Measurements from ENCODE around the gene GSK3B. TPM values are rescaled to one million over a fixed set of nuclear protein-coding genes. Genes with fewer than 3 reads are reported as not detected.

Gene GSK3B
- total RNA-seq, 2 donors from 2014 or later: 28.7 to 39.3 TPM

DNA sequence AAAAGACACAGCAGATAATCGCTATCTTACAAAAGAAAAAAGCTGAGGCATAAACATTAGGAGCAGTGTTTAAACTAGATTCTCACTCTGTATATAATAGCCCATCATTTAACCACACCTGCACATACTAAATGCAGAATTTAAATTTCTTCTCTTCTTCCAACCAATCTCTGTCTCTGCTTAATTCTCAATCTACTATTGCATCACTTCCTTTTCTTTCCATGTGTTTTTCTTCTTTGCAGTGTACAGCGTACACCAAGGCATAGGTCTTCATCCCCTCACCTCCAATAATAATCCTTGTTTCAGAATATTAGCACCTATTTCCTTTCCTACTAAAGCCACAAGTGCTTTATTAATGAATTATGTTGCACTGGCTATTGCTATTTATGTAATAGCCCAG lies 221.5 kb downstream of the GSK3B start:
- TF ChIP-seq, protein P1, sequence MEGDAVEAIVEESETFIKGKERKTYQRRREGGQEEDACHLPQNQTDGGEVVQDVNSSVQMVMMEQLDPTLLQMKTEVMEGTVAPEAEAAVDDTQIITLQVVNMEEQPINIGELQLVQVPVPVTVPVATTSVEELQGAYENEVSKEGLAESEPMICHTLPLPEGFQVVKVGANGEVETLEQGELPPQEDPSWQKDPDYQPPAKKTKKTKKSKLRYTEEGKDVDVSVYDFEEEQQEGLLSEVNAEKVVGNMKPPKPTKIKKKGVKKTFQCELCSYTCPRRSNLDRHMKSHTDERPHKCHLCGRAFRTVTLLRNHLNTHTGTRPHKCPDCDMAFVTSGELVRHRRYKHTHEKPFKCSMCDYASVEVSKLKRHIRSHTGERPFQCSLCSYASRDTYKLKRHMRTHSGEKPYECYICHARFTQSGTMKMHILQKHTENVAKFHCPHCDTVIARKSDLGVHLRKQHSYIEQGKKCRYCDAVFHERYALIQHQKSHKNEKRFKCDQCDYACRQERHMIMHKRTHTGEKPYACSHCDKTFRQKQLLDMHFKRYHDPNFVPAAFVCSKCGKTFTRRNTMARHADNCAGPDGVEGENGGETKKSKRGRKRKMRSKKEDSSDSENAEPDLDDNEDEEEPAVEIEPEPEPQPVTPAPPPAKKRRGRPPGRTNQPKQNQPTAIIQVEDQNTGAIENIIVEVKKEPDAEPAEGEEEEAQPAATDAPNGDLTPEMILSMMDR (IDR thresholded peaks at IDR 0.05): no peak
- no peak overlapping the region for H3K27ac ChIP-seq
- ATAC-seq (ENCODE audit: insufficient number of reproducible peaks, low FRiP score, low read depth): no peak
- H3K4me1 ChIP-seq (ENCODE audit: control insufficient read depth in 1 of 2, low read depth in 2 of 2): no peaks in the 10 kb centered on the region
- no peaks in the 10 kb centered on the region for H3K9me3 ChIP-seq
- no peaks in the 10 kb centered on the region for H3K36me3 ChIP-seq
- H3K27me3 ChIP-seq (replicated peaks; ENCODE audit: insufficient read depth): no peaks in the 10 kb centered on the region
- H3K4me3 ChIP-seq: no peak overlapping the region
- no peak for DNase-seq (ENCODE audit: low spot score)

DNA sequence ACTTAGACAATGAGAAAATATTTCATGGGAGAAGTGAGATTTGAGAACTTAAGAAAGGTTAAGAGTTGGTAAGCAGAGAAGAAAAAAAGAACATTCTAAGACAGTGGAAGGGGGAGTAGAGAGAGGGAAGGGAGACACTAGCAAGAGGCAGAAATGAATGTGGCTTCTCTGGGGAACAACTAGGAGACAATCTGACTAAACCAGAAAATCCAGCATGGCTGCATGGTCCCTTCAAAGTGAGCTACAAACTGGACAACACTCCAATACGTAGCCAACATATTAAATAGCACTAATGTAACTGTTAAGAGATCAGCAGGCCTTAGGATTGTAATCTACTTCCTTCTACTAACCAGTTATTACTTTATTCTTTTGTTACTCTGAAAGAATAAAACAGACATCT lies 222.7 kb downstream of the GSK3B start:
- Histone ChIP-seq H3K36me3 (no peaks in the 10 kb centered on the region), H3K27ac (no peak overlapping the region), H3K4me1 (ENCODE audit: control insufficient read depth in 1 of 2, low read depth in 2 of 2) (no peaks in the 10 kb centered on the region), H3K4me3 (no peak overlapping the region), H3K27me3 (replicated peaks; ENCODE audit: insufficient read depth) (no peaks in the 10 kb centered on the region), H3K9me3 (no peaks in the 10 kb centered on the region)
- DNase-seq (ENCODE audit: low spot score) (no peak), ATAC-seq (ENCODE audit: insufficient number of reproducible peaks, low FRiP score, low read depth) (no peak)
- TF ChIP-seq, protein P1 (IDR thresholded peaks at IDR 0.05): no peak

DNA sequence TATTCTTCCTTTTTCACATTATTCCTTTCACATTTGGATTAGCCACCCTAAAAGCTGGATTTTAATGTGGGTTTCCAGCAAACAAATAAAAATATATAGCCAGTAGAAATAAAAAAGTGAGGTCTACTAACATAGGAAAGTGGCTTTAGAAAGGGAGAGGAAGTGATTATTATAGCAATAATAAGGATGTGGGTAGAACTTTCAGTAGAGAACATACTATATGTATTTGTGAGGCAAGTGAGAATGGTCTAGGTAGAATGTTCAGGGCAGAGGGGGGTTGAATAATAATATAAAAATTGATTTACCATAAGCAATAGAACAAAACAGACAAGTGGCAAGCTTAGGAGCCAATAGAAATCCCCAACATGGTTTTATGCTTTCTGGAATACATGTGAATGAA lies 223.7 kb downstream of the GSK3B start:
- TF ChIP-seq, protein P1 (IDR thresholded peaks at IDR 0.05): no peak
- Histone ChIP-seq H3K4me1 (ENCODE audit: control insufficient read depth in 1 of 2, low read depth in 2 of 2) (no peaks in the 10 kb centered on the region), H3K27ac (no peak overlapping the region), H3K36me3 (no peaks in the 10 kb centered on the region), H3K27me3 (replicated peaks; ENCODE audit: insufficient read depth) (no peaks in the 10 kb centered on the region), H3K9me3 (no peaks in the 10 kb centered on the region), H3K4me3 (no peak overlapping the region)
- DNase-seq (ENCODE audit: low spot score) (no peak), ATAC-seq (ENCODE audit: insufficient number of reproducible peaks, low FRiP score, low read depth) (no peak)

DNA sequence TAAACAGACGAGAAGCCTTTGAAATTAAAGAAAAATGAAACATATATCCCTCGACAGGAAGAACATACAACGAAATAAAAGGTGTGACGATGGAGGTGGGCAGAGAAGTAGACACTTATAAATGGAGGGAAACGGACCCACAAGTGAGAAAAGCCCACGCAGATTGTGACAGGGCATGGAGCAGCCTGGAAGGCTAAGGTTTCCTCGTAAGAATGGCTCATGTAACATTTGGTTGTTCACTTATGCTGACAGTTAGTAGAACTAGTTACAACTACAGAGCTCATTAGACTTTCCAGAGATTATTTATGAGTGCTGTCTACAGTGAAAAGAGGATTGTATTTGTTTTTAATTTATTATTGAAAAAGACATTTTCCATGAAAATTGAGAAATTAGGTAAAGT lies 229.8 kb downstream of the GSK3B start:
- DNase-seq (ENCODE audit: low spot score) (no peak), ATAC-seq (ENCODE audit: insufficient number of reproducible peaks, low FRiP score, low read depth) (no peak)
- Histone ChIP-seq H3K36me3 (peaks cover 6% of the 10 kb centered on the region), H3K4me1 (ENCODE audit: control insufficient read depth in 1 of 2, low read depth in 2 of 2) (no peaks in the 10 kb centered on the region), H3K9me3 (no peaks in the 10 kb centered on the region), H3K4me3 (no peak overlapping the region), H3K27me3 (replicated peaks; ENCODE audit: insufficient read depth) (no peaks in the 10 kb centered on the region), H3K27ac (no peak overlapping the region)
- TF ChIP-seq, protein P1 (IDR thresholded peaks at IDR 0.05): no peak

DNA sequence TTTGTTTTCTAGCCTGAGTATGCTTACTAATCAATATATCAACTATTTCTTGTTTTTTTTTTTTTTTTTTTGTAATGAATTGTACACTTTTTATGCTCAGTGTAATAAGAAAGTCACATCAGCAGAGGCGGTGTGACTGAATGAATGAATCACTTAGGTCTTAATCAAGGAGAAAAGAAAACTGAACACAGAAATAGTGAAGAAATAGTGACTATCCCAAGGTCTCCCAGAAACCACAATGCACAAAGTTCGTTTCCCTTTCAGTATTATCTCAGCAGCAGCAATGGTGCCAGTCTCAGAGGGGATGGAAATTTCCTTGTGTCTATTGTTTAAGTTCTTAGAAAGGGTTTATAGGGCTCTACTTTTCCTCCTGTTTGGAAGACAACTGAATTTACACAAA lies 231.6 kb downstream of the GSK3B start:
- ATAC-seq (ENCODE audit: insufficient number of reproducible peaks, low FRiP score, low read depth): no peak

More for the DNA sequence above, 231.6 kb downstream of the GSK3B start:
- no peaks in the 10 kb centered on the region for H3K9me3 ChIP-seq
- H3K27ac ChIP-seq: no peak overlapping the region
- TF ChIP-seq, protein P1 (IDR thresholded peaks at IDR 0.05): no peak
- peaks cover 14% of the 10 kb centered on the region for H3K36me3 ChIP-seq
- no peaks in the 10 kb centered on the region for H3K27me3 ChIP-seq (replicated peaks; ENCODE audit: insufficient read depth)
- H3K4me1 ChIP-seq (ENCODE audit: control insufficient read depth in 1 of 2, low read depth in 2 of 2): no peaks in the 10 kb centered on the region
- H3K4me3 ChIP-seq: no peak overlapping the region
- DNase-seq (ENCODE audit: low spot score): no peak

Data from thoracic aorta (tissue), 2 donors.